IPS DF 19.7 (cell line): ENCODE measurements around the gene RADIL.
"Not testable (repeated sequence)": the region's sequence is repeated elsewhere in the genome, so short reads cannot be mapped to it uniquely, and the experiment has no call there.

Experiments
- DNase-seq: peaks from one replicate; pipeline ENCODE4 v3.0.0-alpha.2; 2013; ENCODE audit warnings: low read depth, low spot score

RADIL gene

GRCh38 chr7:4793385-4793993, 90.0 kb downstream of the RADIL start:
- not testable (repeated sequence) for DNase-seq

DNA sequence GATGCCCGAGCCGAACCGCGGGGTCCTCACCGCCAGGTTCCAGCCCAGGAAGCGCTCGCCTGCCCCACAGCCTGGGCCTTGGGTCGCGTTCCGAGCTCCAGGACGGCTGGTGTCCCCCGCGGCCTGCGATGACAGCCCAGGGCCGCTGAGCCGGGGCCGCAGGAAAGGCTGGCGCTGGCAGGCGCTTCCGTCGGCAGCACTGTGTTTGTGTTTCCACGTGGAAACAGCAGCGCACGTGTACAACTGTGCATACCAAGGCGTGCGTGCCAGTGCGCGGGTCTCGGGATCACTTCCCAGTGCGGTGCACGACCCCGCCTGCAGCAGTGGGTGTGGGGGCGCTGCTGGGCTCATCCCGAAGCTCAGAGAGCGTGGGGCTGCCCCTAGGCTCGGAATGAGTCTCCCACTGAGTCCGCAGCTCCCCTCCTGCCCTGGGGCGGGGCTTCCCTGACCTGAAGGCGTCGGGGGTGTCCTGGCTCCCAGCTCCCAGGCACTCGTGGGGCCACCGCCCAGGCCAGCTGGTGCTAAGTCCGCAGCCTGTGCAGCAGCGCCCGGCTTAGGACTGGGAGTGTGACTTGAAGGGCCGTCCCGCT, 90.9 kb downstream of the RADIL start:
- DNase-seq, result no peak

GRCh38 chr7:4791738-4792536, 91.6 kb downstream of the RADIL start:
- DNase-seq, result no peak

- no peak for DNase-seq
Observed at GRCh38 chr7:4791101-4791737, 92.3 kb downstream of the RADIL start.

DNA sequence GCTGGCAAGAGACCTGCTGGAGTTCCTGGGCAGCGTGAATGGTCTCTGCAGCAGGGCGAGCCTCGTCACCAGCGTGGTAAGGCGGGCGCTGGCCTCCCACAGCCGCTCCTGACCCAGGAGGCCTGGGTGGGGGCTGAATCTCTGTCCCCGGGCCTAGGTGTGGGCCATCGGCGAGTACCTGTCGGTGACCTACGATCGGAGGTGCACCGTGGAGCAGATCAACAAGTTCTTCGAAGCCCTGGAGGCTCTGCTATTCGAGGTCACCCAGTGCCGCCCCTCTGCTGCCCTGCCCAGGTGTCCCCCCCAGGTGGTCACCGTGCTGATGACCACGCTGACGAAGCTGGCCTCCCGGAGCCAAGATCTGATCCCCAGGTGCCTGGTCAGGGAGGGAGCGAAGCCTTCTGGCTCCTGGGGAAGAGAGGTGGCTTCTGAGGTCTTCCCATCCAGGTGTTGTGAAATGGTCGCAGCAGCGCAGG, 93.0 kb downstream of the RADIL start:
- no peak for DNase-seq

GRCh38 chr7:4790078-4790465, 93.4 kb downstream of the RADIL start:
- DNase-seq, result no peak

- no peak for DNase-seq
Observed at GRCh38 chr7:4789194-4790077, 94.1 kb downstream of the RADIL start.

DNA sequence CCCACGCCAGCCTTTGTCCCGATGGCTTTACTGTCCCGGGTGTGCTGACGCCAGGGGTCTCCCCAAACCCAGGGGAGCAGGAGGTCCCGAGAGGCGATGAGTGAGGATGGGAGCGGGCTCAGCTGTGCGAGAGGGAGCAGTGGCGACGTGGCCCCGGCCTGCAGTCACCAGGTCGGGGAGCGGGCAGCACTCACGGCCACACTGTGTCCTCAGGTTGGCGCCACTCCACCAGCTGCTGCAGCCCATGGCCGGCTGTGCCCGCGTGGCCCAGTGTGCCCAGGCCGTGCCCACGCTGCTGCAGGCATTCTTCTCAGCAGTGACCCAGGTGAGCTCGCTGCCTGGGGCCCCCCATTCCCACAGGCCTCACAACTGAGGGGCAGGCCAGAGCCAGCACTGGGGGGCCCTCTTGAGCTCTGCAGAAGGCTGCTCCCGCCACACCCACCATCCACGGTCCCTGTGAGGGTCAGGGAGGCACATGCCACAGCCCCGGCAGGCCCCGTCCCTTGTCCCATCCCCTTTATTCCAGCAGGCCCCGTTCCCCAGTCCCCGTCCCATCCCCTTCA, 94.8 kb downstream of the RADIL start:
- no peak for DNase-seq

- DNase-seq, result no peak
Observed at GRCh38 chr7:4787947-4788626, 95.4 kb downstream of the RADIL start.

- DNase-seq, result no peak
Observed at GRCh38 chr7:4787541-4787940, 96.0 kb downstream of the RADIL start.

- DNase-seq, result no peak
Observed at GRCh38 chr7:4786015-4786414, 97.5 kb downstream of the RADIL start.

DNA sequence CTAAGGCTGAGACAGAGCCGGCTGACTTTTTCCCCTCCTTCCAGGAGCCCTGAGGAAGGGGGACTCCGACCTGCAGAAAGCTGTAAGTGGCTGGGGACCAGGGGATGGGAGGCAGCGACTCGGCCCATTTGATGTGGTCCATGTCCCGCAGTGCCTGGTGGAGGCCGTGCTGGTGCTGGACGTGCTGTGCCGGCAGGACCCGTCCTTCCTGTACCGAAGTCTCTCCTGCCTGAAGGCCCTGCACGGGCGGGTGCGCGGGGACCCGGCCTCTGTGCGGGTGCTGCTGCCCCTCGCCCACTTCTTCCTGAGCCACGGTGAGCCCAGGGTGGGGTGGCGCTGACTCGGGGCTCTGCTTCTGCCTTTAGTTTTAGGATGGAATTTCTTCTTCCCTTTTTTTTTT, 98.1 kb downstream of the RADIL start:
- DNase-seq, result no peak

- DNase-seq, result no peak
Observed at GRCh38 chr7:4784799-4785198, 98.7 kb downstream of the RADIL start.

DNA sequence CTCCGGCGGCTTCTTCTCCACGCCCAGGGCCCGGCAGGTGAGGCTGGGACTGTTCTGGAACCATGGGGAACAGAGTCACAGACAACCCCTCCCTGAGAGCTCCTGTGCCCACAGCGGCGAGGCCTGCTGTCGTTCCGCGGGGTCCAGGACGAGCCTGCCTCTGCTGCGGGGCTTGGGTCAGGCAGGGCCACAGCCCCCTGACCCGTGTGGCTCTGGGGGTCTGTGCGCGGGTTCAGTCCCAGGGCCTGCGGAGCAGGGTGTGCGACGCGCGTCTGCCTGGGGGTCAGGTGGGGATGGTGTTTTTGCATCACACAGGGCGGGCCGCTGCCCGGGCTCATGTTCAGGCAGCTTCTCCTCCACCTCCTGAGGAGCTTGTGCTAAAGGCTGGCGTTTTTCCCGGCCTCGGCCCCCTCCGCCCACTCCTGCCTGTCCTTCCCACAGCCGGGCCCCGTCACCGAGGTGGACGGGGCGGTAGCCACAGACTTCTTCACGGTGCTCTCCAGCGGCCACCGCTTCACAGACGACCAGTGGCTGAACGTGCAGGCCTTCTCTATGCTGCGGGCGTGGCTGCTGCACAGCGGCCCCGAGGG, 99.7 kb downstream of the RADIL start:
- no peak for DNase-seq

- DNase-seq, result no peak
Observed at GRCh38 chr7:4783292-4783652, 100.2 kb downstream of the RADIL start.

- no peak for DNase-seq
Observed at GRCh38 chr7:4782333-4783291, 100.9 kb downstream of the RADIL start.

DNA sequence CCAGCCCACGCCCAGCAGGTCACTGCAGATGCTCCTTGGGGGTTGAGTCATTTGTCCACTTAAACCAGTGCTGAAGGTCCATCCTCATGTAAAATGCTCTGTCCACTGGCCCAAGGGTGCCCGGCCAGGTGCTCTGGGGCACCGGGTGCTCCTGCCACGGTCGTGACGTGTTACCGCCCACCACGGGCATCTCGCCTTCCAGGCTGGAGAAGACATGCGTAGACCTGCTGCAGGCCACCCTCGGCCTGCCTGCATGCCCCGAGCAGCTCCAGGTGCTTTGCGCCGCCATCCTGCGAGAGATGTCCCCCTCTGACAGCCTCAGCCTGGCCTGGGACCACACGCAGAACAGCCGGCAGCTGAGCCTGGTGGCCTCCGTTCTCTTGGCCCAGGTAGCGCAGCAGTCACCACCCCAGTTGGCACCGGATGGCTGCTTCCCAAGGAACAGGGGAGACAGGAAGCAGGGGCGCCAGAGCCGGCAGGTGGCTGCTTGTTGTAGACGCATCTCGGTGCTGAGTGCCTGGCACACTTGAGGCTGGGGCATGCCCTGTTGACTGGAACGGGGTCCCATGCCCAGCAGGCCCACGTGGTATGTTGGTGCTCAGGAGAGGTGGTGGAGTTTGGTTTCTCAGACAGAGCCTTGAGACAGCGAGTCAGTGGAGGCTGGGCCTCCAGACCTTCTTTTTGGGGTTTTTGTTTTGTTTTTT, 102.0 kb downstream of the RADIL start:
- no peak for DNase-seq

DNA sequence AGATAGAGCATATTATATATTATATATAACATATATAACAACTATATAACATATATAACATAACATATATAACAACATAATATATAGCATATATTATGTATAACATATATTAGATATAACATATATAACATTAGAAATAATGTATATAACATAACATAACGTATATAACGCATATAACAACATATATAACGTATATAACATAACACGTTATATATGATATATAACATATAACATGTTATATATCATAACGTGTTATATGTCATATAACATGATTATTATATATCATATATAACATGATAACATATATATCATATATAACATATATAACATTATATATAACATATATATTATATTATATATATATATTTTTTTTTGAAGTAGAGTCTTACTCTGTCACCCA, 104.4 kb downstream of the RADIL start:
- no peak for DNase-seq
